Measurements from ENCODE around the gene ZBTB20. TPM values are rescaled to one million over a fixed set of nuclear protein-coding genes. Genes with fewer than 3 reads are reported as not detected.

ZBTB20 gene
- total and polyA plus RNA-seq, 7 donors, result under 0.01 to 113 (median 58.6) TPM

- H3K4me1 ChIP-seq, result peaks cover 0 to 13% (median 7%) of the 10 kb centered on the region in 4 donors
- H3K4me3 ChIP-seq, result no peak overlapping the region
- no peaks in the 10 kb centered on the region for H3K27me3 ChIP-seq
- WGBS, 2 donors, result 73 to 78% methylated on average over 2 of the region's 2 CpGs
- H3K9me3 ChIP-seq, result no peaks in the 10 kb centered on the region
- H3K36me3 ChIP-seq, result no peaks in the 10 kb centered on the region
- no peak for TF ChIP-seq POLR2A (IDR thresholded peaks at IDR 0.05)
- TF ChIP-seq POLR2AphosphoS5 (IDR thresholded peaks at IDR 0.05), result no peak
- TF ChIP-seq CTCF (IDR thresholded peaks at IDR 0.05), result no peak
- TF ChIP-seq EP300 (IDR thresholded peaks at IDR 0.05), result no peak
- DNase-seq, result no peak
- H3K27ac ChIP-seq, result no peak overlapping the region
- intact Hi-C loops (cut with DNase I), result no loop called here
These were observed 4.8 kb upstream of the ZBTB20 start for GRCh38 chr3:115151921-115152320.

GRCh38 chr3:115148142-115148790, 1.2 kb upstream of the ZBTB20 start:
- WGBS, 2 donors, result 1 to 2% methylated on average over 20 of the region's 20 CpGs
- Histone ChIP-seq H3K4me3 (peak overlapping the region; percentile 61 to 94 (median 82)), H3K4me1 (peaks cover 0 to 26% (median 19%) of the 10 kb centered on the region in 4 donors), H3K27ac (peak overlapping the region; percentile 92 to 99 (median 98)), H3K36me3 (no peaks in the 10 kb centered on the region), H3K9me3 (no peaks in the 10 kb centered on the region), H3K27me3 (no peaks in the 10 kb centered on the region)
- no peak for TF ChIP-seq POLR2A (IDR thresholded peaks at IDR 0.05)
- no peak for TF ChIP-seq POLR2AphosphoS5 (IDR thresholded peaks at IDR 0.05)
- TF ChIP-seq EP300 (IDR thresholded peaks at IDR 0.05), result no peak
- no peak for TF ChIP-seq CTCF (IDR thresholded peaks at IDR 0.05)
- DNase-seq, result no peak
- intact Hi-C loops (cut with DNase I), result loop anchor here (5.0 to 10.0 kb wide), 3 partner anchors 46 to 763 kb away; no protein-coding TSS in a partner anchor

DNA sequence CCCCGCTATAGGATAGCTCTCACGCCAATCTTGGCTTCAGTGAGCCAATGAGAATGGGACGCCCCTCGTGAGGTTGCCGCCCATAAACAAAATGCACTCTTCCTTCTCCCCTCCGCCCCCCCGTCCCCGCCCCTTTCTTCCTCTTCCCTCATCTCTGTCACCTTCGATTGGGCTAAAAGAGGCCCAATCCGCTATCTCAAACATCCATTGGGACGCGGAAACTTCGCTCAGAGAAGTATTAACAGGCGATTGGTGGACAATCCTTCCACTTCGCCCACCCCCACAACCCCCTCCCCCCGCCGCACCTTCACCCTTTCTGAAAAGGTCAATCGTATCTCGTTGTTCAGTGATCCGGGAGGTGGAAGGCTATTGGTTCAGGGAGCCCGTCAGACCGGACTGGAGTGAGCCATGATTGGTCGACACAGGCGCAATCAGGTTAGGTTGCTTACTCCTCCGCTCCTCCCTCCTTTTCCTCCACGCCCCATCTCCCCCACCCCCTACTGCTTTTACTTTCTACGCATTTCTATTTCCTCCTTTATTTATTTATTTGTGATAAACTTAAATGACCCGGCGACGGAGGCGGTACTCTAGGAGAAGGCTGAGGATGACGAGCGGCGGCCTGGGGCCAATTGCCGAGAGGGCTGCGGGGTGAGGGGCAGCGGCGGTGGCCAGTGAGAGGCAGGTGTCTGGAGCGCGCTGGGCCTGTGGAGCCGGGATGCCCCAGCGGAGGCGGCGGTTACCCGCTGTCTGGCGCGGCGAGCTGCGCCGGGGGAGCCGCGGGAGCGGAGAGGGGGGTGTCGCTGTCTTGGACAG, 447 bp upstream of the ZBTB20 start:
- TF ChIP-seq EP300 (IDR thresholded peaks at IDR 0.05) (peak in 1 of 4 donors; percentile 22), POLR2AphosphoS5 (IDR thresholded peaks at IDR 0.05) (peak; percentile 55 to 94 (median 92)), POLR2A (IDR thresholded peaks at IDR 0.05) (peak; percentile 76 to 87), CTCF (IDR thresholded peaks at IDR 0.05) (no peak)
- intact Hi-C loops (cut with DNase I), result loop anchor here (2.0 to 10.0 kb wide), 5 partner anchors 45 to 1091 kb away; partner anchors contain the start of genes CCDC191 and QTRT2
- no peaks in the 10 kb centered on the region for H3K9me3 ChIP-seq
- no peaks in the 10 kb centered on the region for H3K27me3 ChIP-seq
- 1% methylated on average over 54 of the region's 54 CpGs for WGBS, 2 donors
- H3K27ac ChIP-seq, result peak overlapping the region; percentile 98 to 99 (median 99)
- peak overlapping the region; percentile 84 to 94 (median 92) for H3K4me3 ChIP-seq
- peaks cover 0 to 29% (median 19%) of the 10 kb centered on the region in 4 donors for H3K4me1 ChIP-seq
- no peaks in the 10 kb centered on the region for H3K36me3 ChIP-seq
- DNase-seq, result peak; percentile 100

DNA sequence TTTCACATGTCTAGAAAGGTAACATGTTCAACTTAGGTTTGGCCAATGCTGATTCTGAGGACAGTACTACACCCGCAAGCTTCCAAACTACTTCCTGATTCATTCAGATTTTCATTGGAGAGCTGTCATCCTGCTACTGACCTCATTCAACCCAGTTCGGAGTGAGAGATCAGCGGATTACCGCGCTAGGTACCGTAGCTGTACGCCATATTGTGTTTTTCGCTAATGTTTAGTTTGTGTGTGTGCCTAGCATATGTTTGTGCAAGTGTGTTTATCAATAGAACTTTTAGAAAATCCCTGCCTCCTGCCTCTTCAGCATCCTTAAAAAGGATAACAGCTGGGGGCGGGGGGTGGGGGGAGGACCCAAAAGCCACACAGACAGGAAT, 1.1 kb downstream of the ZBTB20 start:
- Histone ChIP-seq H3K36me3 (no peaks in the 10 kb centered on the region), H3K27me3 (no peaks in the 10 kb centered on the region), H3K27ac (peak overlapping the region; percentile 96 to 99 (median 99)), H3K4me1 (peaks cover 0 to 29% (median 19%) of the 10 kb centered on the region in 4 donors), H3K4me3 (peak overlapping the region; percentile 84 to 94 (median 92)), H3K9me3 (no peaks in the 10 kb centered on the region)
- TF ChIP-seq POLR2A (IDR thresholded peaks at IDR 0.05) (peak in 1 of 2 donors; percentile 29), CTCF (IDR thresholded peaks at IDR 0.05) (no peak), POLR2AphosphoS5 (IDR thresholded peaks at IDR 0.05) (peak in 3 of 4 donors; percentile 52 to 65 (median 61)), EP300 (IDR thresholded peaks at IDR 0.05) (no peak)
- intact Hi-C loops (cut with DNase I), result loop anchor here (2.0 to 10.0 kb wide), 5 partner anchors 44 to 1089 kb away; partner anchors contain the start of genes CCDC191 and QTRT2
- DNase-seq, result peak; percentile 68
- WGBS, 2 donors, result 0 to 1% methylated on average over 9 of the region's 9 CpGs
